Stimulated activated CD8-positive, alpha-beta memory T cell treated with anti-CD3 and anti-CD28 coated beads, Interleukin-12 subunit alpha, Interleukin-12 subunit beta, amount 100 ng/mL, for 24 hours (primary cell): ENCODE data around the gene FAM98B.
"Not testable (repeated sequence)": the region's sequence is repeated elsewhere in the genome, so short reads cannot be mapped to it uniquely, and the experiment has no call there.

Source experiments
- DNase-seq: peaks from one replicate; pipeline ENCODE4 v3.0.0-alpha.2; 2020; ENCODE audit errors: extremely low read depth

FAM98B gene

DNA sequence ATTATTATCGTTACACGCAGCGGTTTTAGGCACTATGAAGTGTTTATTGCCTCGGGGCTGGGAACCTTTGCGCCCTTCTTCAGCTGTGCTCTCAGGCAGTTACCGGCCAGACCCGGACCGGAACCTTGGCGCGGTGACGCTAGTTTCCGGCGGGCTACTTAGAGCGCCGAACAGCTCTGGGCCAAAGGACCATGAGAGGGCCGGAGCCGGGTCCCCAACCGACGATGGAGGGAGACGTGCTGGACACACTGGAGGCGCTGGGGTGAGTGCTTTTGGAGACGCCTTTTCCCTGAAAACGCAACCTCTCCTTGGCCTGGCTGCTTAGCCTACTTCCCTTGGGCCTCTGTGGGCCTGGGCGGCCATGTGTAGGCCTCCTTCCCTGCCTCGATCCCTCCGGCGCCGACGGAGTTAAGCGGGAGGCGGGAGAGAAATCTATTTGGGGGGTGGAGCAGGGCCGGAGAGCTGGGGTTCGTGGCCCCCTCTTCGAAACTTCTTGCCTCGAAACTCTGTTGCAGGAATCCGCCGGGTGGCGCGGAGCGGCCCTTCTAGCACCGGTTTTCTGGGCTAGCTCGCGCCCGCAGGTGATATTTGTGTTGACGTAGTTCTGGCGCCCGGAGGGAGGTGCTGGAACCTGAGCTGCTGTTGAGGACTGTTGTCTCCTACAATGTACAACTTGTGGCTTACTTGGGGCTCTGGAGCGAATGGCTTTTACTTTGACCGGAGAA, at the start of gene FAM98B:
Gene FAM98B, plus strand, starts transcription at position 157 of the 725 bp plus-strand sequence. Its CDS starts 35 bp downstream, at position 192.
- DNase-seq = peak; percentile 59

DNA sequence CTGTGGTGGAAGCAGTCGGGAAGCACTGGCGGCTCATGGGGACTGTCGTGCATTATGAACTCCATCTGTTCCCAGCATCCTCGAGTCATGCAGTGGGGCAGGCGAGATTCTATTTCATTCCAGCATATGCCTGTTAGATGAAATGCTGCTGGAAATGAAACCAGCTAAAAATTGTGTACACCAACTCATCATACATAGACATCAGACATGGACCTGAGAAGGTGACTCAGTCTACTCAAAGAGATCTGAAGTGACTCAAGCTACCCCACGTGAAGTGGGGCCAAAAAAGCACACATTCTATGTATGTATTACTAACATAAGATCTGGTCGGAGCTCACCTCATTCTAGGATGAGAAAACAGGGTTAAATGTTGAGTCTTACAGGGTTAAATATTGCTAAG, 47.5 kb upstream of the FAM98B start:
- DNase-seq = no peak

DNA sequence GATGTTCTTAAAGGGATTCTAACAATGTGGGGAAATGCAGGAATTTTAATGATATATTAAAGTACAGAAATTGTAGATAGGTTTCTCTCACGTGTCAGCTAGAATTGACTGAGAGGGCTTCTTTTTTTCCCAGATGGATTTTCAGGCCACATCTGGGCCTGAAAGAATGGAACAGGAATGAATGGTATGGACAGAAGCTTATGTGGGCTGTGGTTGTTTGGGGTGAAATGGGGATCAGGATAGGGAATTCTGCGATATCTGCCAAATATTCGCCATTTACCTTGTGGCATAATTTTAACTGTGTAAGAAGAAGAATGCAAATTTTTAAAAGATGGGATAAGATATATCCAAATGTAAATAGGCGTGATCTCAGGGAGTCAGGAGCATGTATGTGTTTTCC, 45.4 kb upstream of the FAM98B start:
- no peak for DNase-seq

DNA sequence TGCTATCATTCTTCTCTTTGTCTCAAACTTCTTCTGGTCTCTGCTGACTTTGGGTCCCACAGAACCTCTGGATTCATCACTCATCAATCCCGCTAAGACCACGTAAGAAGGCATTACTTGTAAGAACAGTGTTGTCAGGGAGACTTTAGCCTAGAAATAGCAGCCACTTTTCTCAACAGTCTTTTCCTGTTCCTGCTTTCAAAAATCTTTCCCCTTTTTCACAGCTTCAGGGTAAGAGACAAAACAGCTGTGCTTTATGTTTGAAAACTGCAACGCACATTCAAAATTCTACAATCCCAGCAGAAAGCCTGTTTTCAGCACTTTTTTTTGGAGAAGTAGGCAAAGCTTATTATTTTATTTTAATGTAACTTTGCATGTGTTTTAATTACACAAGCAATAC, 42.0 kb upstream of the FAM98B start:
- no peak for DNase-seq

DNA sequence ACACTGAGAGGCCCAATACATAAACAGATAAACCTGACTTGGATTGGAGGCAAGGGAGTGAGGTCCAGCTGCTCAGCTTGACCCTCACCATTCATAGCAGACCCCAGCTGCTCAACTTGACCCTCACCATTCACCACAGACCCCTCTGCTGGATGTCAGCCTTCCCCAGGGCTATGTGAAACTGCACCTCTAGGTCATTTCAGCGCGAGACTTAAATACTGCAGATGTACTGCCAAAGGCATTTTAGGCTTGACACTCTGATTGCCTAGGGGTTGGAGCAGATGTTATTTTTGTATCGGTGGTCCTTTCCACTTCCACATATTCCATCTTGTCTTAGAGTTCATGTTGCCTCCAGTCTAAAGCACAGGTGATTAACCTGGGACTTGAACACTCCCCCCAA, 41.5 kb upstream of the FAM98B start:
- DNase-seq = no peak

DNA sequence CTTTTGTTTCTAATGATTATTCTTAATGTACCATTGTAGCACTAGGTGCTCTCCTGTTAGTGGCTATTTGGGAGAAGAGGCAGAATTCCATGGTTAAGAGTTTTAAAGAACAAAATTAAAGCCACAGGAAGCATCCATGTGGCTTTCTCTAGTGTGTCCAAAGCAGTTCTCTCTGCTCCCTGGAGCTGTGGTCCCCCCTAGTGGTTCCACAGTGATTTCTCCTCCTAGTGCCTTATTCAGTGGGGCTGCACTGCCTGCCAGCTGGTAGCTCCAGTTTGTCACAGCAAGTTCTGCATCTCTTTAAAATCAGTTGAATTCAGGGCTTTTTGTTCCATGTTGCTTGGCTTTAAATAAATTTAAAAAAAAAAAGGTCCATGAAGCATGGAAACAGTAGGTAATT, 39.6 kb upstream of the FAM98B start:
- DNase-seq = no peak

DNA sequence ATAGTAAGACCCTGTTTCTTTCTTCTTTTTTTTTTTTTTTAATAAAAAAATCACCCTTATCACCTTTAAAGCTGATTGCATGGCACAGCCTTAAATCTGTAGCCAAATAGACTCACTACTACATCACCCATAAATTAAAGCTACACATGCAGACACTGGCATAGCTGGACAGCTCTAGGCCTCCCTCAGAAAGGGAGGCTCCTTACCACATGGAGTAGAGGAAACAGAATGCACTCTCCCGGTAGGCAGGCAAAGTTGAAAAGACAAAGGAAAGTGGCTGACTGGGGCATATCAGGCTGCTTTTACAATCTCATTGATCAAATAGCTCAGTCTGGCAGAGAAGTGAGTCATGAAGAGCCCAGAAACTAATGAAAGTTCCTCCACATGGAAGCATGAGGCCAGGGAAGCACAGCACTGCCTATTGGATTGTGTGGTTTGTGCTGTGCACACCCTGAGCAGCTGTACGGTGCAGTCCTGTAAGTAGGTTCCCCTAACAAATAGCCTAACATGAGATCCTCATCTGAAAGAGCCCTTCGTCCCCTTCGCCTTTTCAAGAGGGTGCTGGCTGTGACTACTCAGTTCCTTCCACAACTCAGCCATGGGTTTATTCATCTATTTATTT, 32.7 kb upstream of the FAM98B start:
- no peak for DNase-seq

DNA sequence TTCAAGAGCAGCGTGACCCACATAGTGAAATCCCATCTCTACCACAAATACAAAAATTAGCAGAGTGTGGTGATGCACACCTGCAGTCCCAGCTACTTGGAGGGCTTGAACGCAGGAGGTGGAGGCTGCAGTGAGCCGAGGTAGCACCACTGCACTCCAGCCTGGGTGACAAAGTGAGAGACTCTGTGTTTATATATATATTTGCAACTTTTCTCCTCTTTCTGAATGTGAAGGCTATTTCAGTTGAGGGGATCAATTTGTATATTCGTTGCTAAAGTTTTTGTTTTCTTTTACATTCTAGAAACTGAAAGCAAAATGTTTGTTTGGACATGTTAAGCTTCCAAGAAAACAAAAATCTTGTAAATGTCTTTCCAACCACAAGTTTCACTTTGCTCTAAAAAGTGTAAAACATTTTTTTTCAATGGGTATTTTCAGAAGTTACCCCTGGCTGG, 29.8 kb upstream of the FAM98B start:
- no peak for DNase-seq

DNA sequence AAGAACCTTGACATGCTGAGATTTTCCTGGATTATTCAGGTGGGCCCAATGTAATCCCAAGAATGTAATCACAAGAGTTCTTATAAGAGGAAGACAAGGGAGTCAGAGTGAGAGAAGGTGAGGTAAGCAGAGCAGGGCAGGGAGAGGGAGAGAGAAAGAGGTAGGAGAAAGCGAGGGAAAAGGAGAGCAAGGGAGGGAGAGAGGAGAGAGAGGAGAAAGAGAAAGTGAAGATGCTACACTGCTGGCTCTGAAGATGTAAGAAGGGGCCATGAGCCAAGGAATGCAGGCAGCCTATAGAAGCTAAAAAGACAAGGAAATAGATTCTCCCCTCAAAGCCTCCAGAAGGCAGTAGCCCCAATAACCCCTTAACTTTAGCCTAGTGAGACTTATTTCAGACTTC, 28.7 kb upstream of the FAM98B start:
- DNase-seq = no peak

DNA sequence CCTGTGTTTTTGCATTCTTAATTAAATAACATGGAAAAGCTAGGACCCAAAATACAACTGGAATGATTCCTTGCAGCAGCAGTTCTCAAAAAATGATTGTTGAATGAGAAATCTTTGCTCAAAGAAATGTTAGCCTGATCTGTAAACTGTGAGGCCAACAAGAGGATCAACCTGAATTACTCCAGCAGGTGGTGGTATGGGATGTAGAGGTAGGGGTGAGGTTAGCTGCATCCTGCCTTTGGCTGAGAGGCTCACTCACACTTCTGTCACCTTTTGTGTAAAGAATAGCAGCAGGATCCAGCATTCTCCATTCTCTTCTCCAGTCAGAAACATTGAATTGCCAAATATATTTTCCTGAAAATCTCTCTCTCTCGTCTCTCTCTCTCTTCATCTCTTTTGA, 26.5 kb upstream of the FAM98B start:
- DNase-seq = no peak

DNA sequence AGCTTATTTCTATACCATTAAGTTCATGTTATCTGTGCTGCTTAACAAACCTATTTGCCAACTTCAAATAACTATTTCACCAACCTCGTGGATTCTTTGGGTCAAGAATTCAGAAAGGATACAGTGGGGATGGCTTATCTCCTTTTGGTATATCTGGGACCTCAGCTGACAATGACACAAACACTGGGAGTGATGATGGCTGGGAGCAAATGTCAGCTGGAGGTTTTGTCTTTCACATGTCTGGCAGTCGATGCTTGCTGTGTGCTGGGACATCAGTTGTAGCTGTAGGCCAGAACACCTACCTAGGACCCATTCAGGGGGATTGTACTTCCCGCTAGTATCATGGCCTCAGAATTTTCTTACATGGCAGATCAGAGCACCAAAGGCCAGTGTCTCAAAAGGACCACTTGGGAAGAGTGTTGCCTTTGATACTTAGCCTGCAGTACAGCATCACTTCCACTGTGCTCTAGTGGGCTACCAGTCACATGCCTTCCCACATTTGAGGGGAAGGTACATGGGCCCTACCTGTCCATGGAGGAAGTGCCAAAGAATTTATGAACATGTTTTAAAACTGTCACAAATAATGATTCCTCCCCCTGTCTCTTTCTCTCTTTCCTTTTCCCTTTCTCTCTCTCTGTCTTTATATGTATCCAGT, 23.7 kb upstream of the FAM98B start:
- DNase-seq = no peak

DNA sequence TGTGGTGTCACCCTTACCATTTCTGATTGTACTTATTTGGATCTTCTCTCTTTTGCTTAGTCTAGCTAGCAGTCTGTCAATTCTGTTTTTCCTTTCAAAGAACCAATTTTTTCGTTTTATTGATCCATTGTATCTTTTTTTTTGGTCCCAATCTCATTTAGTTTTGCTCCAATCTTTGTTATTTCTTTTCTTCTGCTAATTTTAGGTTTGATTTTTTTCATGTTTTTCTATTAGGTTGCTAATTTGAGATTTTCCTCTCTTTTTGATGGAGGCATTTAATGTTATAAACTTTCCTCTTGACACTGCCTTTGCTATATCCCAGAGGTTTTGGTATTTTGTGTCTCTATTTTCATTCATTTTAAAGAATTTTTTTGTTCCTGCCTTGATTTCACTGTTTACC, 16.9 kb upstream of the FAM98B start:
- DNase-seq = no peak

DNA sequence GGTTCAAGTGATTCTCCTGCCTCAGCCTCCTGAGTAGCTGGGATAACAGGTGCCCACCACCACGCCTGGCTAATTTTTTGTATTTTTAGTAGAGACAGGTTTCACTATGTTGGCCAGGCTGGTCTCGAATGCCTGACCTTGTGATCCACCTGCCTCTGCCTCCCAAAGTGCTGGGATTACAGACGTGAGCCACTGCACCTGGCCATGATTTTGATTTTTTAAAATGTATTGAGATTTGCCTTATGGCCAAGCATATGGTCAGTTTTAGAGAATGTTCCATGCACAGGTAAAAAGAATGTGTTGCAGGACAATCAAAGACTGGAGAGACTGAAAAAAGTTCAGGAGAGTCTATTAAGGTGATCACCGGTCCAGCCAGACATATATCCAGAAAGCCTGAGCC, 16.3 kb upstream of the FAM98B start:
- DNase-seq = not testable (repeated sequence)

DNA sequence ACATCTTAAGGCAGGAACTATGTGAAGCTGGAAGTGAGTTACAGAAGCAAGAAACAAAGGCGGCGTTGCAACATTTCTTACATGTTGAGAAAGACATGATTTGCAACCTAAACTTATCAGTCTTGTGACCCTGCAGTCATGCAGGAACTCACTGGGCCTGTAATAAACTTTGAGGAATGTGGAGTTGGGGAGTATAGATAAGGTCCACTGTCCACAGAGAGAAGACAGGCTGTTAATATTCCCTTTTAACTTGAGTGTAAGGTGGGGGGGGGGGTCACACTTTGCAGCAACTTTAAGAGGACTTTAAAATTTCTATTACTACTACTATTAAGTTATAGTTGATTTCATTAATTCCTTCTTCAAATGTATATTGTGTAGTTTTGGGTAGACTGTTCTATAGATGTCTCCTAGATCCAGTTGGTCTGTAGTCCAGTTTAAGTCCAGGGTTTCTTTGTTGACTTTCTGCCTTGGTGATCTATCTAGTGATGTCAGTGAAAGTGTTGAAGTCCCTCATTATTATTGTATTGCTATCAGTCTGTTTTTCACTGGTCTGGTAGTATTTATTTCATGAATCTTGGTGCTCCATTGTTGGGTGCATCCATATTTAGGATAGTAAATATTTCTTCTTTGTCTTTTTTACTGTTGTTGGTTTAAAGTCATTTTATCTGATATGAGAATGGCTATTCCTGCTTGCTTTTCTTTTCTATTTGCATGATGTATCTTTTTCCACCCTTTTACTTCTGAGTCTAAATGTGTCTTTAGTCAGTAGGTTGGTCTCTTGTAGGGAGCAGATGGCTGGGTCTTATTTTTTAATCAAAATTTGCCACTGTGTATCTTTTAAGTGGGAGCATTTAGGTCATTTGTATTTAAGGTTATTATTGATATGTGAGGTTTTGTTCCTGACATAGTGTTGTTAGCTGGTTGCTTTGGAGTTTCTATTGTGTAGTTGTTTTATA, 15.6 kb upstream of the FAM98B start:
- no peak for DNase-seq

DNA sequence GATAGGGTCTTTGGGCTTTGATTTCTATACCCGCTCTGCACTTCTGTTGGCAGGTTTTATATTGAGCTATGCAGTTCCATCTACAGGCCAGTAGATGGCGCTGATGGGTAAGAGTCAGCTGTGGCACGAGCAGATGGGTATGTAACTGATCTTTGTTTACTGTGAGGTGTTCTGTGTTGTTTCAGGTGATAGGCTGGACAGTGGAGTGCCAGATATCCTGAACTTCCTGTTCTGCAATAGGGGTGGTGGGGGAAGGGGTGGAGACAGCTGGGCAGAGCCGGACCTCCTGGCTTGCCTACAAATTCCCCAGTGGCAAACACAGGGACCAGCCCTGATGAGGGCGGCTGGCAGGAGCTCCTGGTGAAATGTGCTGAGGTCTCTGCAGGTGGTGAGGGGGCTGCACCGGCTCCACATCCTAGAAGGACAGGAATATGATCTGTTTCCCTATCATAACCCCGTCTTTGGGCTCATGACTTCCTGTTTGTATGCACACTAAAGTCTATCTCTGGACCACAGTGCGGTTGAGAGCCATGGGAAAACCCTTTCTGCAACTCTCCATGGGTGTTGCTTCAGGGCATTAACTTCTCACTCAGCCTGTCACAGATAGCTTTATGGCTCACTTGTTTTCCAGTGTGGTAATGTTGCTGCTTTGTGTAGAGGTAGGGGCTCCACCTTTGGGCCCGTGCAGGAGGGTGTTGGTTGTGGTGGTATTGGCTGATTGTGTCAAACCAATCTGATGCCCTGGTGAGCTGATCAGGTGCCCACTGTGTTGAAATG, 13.4 kb upstream of the FAM98B start:
- no peak for DNase-seq

DNA sequence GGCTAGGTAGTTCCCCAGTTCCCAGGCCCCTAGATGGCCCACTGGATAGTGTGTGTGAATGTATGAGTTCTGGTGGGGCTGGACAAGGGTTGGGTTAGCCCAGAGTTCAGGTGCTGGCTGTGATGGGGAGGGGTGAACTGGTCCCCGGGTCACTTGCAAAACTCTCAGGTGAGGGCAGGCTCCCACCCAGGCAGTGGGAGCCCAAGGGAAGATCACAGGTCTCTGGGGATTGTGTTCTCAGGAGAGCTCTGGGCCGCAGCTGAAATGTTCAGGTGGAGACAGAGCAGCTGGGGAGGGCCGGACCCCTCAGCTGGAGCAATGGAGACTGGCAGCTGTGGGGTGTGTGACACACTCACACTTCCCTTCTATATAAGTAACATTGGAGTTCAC, 12.8 kb upstream of the FAM98B start:
- DNase-seq = no peak

DNA sequence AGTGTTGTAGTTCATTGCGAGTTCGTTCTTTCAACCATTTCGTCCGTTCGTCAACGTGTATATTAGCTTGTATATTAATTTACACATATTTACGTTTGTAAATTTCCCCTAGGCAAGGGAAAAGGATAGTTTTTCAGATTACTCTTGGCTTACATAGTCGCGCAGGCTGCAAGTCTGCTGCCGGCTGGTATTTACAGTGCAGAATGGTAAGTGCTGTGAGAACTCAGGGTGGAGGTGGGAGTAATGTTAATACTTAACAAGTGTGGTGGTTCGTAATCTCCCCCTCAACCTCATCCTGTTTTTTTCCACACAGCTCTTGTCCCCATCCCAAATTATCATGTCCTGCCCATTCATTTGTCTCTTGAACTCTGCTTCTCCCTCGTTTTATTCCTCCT, 766 bp downstream of the FAM98B start:
- no peak for DNase-seq

DNA sequence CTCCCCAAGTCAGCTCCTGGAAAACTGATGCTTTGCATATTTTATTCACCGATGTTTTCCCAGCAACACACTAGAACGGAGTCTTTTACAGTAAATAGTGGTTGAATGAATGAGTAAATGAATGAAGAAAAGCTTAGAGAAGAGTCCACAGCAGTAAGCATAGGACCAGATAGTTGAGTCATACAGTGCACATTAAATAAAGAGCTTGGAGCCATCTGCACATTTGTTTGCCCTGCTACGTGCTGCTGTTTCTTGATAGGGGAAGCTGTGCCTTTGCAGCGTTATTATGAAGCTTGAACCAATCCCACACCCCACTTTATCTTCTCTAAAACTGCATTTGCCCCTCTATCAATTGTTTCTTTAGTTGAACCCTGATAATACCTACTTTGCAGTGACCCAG, 1.2 kb downstream of the FAM98B start:
- DNase-seq = no peak

DNA sequence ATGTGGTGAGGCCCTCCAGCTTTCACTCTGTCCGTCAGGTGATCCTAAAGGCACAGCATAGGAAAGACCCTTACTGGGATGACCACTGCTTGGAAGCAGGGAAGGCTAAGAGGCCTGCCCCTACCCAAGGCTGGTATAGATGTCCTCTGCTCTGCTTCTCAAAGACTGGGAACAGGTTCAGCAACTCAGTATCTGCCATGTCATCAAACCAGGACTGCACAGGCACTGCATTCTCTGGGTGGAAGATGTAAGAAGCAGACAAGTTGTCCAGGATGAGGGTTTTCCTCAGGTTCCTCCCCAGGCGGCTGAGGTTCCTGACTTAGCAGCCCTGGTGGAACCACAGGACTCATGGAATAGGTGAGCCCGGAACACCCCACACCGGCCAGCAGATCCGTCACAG, 4.7 kb downstream of the FAM98B start:
- no peak for DNase-seq

DNA sequence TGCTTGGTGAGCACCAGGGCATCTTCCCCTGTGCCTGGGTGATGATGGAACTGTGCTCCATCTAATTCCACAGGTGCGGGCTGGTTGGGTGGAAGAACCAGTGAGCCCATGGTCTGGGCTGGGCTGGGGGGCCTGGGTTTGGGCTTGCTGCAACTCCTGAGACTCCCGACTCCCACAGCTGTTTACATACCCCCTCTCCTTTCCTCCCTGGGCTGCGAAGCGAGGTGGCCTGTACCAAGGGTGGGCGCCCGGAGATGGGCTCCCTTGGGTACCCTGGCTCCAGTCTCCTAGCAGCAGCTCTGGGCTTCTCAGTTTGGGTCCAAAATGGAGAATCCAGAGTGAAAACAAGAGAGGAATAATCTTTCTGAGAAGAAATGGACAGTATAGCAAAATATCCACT, 5.6 kb downstream of the FAM98B start:
- no peak for DNase-seq

DNA sequence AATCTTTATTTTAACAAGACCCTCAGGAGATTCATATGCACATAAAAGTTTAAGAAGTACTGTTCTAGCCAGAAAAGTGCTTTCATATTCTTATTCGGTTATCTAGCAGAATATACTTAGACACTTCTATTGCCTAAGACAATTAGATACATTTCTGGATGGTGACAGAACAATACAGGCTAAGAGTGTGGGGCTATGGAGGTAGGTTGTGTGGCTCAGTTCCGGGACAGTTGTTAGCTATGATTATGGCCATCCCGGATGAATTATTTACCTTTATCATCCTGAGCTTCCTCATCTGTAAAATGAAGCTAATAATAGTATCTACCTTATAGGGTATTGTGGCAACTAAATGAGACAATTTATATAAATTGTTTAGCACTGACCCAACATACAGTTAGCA, 6.6 kb downstream of the FAM98B start:
- no peak for DNase-seq
